VCaP (cell line): ENCODE data around the gene TENM3.

Source experiments
- H3K27ac ChIP-seq: fragments of 450-650 bp; 2 replicates; pipeline ENCODE4 v1.5.1; 2017
- TF ChIP-seq, protein P1 (sequence below): fragments of 450-650 bp; conservative IDR thresholded peaks from 2 replicates; pipeline ENCODE4 v1.5.1; 2017; ENCODE audit warnings: mild to moderate bottlenecking, moderate library complexity

TENM3 gene

DNA sequence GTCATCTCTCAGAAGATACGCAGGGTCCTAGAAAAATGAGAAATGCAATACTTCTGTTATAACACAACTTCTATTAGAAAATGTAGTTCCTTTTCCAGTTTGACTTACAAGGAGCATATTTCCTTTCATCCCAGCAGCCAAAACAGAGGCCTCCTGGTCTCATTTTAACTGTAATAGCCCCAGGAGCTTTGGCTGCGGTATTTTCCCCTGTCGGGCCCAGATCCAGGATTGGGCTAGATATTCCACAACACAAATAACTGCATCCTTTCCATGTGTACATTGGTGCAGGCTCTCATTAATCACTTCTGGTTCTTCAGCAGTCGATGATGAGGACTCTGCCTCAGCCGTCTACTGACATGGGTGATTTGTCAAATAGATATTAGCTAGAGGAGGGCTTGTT lies 166.1 kb downstream of the TENM3 start:
- H3K27ac ChIP-seq: no peak overlapping the region
- TF ChIP-seq, protein P1, sequence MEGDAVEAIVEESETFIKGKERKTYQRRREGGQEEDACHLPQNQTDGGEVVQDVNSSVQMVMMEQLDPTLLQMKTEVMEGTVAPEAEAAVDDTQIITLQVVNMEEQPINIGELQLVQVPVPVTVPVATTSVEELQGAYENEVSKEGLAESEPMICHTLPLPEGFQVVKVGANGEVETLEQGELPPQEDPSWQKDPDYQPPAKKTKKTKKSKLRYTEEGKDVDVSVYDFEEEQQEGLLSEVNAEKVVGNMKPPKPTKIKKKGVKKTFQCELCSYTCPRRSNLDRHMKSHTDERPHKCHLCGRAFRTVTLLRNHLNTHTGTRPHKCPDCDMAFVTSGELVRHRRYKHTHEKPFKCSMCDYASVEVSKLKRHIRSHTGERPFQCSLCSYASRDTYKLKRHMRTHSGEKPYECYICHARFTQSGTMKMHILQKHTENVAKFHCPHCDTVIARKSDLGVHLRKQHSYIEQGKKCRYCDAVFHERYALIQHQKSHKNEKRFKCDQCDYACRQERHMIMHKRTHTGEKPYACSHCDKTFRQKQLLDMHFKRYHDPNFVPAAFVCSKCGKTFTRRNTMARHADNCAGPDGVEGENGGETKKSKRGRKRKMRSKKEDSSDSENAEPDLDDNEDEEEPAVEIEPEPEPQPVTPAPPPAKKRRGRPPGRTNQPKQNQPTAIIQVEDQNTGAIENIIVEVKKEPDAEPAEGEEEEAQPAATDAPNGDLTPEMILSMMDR: no peak

DNA sequence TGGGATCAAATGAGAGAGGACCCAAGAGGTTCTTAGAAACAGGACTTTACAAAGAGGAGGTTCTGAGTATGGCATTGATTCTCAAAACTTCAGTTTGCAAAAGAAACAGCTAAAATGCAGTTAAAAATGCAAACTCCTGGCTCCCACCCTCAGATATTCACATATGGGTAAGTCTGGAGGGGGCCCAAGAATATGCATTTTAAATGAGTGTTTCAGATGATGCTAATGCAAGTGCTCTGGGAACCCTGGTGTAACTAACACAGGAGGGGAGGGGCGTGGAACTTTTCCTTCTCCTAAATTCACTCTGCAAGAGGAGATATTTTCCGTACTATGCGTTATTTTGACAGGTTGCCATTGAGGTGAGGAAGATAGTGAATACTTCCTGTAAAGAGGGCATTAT lies 168.2 kb downstream of the TENM3 start:
- no peak overlapping the region for H3K27ac ChIP-seq
- TF ChIP-seq, protein P1: no peak

DNA sequence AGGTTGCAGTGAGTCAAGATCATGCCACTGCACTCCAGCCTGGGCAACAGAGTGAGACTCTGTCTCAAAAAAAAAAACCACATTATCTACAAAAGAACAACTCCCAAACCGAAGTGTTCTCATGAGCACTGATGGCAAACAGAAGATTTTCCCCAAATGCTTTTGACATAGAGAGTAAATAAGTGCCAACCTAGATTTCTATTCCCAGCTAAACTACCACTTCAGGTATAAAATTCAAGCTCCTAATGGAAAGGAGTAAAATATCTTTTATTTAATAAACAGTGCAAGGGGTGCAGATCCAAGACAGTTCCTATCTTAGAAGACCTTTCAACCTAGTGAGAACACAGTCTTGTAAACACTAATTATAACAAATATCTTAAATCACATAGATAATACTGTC lies 170.3 kb downstream of the TENM3 start:
- TF ChIP-seq, protein P1: no peak

DNA sequence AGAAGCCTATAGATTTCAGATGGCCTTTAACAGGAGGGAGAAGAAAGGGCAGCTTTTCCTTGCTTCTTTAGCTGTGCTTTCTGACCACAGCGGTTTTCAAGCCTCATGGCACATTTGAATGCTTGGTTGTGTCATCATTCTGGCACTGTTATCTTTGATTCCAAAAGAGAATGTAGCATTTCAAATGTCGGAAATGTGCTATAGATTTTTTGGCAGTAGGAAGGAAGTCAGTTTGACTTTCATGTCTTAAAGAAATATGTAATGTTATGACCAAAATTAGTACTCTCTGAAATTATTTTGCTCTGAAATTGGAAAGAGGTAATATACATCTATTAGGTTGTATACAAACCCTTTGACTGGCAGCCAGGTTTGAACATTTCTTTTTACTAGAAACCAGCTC lies 171.9 kb downstream of the TENM3 start:
- TF ChIP-seq, protein P1: no peak
- no peak overlapping the region for H3K27ac ChIP-seq

More for the DNA sequence above, 170.3 kb downstream of the TENM3 start:
- no peak overlapping the region for H3K27ac ChIP-seq

DNA sequence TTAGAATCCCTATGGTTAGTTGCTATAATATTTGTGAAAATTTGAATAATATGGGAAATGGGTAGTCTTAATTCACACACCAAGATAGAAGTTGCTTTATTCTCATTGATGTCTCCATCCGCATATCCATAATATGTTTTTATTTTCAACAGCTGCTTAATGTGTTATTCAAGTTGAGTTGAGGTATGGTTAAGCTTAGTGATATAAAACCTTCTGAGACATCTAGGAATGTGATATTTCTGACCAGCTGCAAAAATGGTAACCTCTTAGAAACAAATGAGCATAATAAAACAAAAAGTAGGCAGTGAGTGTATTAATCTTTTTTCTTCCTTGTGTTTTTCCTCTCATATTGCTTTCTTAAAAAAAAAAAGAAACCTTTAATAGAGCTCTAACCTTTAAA lies 172.9 kb downstream of the TENM3 start:
- TF ChIP-seq, protein P1: no peak
- no peak overlapping the region for H3K27ac ChIP-seq

DNA sequence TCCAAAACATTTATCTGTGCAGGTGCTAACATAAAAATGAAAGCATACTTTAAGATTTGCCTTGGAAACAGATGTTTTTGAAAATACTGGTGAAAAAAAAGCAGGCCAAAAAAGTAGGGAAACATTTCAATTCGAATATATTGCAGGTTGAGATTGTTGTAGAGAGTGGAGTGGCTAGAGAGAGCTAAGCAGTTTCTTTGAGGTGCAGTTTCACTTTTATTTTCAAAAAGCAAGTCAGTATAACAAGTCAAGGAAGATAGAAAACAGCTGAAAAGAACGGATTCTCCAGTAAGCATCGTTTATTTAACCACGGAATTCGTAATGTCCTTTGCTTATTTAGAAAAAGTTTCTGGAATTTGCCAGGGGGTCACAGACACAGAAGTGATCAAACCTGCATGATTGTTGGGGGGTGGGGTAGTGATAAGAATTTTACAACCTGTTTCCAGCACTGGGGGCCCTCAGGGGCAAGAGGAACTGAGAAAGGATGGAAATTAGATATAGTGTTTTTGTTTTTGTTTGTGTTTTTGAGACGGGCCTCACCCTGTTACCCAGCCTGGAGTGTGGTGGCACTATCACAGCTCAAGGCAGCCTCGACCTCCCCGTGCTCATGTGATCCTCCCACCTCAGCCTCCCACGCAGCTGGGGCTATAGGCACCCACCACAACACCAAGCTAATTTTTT lies 175.0 kb downstream of the TENM3 start:
- TF ChIP-seq, protein P1: no peak
- no peak overlapping the region for H3K27ac ChIP-seq

DNA sequence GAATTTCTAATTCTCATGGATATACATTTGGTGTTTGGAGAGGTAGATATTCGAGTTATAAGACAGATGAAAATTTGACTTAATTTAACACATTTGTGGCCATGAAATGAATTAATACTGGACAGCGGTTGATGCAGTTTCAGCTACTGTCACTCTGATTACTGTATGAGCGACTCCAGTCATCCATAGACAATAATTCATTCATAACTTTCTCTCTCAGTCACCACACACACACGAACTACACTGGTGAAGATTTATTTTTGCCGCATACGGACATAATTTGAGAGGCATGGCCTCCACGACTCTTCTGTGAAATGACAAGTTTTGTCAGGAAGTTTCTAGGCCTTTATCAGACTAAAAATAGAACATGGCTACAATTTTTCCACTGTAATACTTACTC lies 177.0 kb downstream of the TENM3 start:
- TF ChIP-seq, protein P1: no peak
- H3K27ac ChIP-seq: no peak overlapping the region
